ENCODE data around the gene ING3. TPM values are rescaled to one million over a fixed set of nuclear protein-coding genes. Genes with fewer than 3 reads are reported as not detected.

ING3 gene
- total and polyA plus RNA-seq, 9 of the 15 experiments (the other 6 are each of a cell fraction or from before 2014, with no cell fraction given), result 22.8 to 233 (median 50.4) TPM

DNA sequence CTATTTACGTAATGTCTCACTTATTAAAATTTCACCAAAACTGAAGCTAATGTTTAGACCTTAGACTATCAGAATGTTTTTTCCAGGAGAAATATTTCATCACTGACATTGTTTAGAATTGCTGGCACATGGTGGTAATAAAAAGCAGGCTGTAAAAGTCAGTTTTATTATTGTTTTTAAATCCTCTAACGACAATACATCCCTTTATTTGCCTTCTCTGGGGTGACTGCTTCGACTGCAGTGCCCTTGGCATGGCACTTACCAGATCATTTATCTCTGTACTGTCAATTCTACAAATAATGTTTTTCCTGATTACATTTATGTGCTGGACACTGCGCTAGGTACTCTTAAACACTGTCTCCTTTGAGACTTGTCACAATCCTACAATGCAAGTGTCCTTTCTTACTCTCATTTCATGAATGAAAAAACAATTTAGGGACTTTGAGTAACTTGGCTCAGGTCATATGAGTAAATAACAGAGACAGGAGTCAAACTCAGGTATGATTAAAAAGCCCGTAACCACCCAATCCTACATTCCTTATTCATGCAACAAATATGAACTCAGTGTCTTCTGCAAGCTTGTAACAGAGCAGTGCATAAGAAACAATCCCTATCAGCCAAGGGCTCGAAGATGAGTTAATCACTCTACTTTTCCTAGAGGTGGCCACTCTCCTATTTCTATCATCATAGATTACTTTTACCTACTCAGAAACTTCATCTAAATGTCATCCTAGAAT lies 5.6 kb upstream of the ING3 start (continued):
- TF ChIP-seq, protein P1, sequence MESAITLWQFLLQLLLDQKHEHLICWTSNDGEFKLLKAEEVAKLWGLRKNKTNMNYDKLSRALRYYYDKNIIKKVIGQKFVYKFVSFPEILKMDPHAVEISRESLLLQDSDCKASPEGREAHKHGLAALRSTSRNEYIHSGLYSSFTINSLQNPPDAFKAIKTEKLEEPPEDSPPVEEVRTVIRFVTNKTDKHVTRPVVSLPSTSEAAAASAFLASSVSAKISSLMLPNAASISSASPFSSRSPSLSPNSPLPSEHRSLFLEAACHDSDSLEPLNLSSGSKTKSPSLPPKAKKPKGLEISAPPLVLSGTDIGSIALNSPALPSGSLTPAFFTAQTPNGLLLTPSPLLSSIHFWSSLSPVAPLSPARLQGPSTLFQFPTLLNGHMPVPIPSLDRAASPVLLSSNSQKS (CRISPR knock-in tag; IDR thresholded peaks at IDR 0.05), result no peak
- TF ChIP-seq PREB (CRISPR knock-in tag; IDR thresholded peaks at IDR 0.05) (no peak), KDM1A (IDR thresholded peaks at IDR 0.05) (no peak)
- TF ChIP-seq, protein P2, sequence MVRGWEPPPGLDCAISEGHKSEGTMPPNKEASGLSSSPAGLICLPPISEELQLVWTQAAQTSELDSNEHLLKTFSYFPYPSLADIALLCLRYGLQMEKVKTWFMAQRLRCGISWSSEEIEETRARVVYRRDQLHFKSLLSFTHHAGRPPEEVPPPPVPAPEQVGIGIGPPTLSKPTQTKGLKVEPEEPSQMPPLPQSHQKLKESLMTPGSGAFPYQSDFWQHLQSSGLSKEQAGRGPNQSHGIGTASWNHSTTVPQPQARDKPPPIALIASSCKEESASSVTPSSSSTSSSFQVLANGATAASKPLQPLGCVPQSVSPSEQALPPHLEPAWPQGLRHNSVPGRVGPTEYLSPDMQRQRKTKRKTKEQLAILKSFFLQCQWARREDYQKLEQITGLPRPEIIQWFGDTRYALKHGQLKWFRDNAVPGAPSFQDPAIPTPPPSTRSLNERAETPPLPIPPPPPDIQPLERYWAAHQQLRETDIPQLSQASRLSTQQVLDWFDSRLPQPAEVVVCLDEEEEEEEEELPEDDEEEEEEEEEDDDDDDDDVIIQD (CRISPR knock-in tag; IDR thresholded peaks at IDR 0.05), result no peak

- DNase-seq (ENCODE audit: extremely low read depth in 1 of 4, low spot score in 3 of 4) (no peak), FAIRE-seq (no peak), ATAC-seq (no peak)
- ChIA-PET CTCF (ENCODE audit: low intra/inter-chr PET ratio) (no interaction called here), POLR2A (no interaction called here)
- Histone ChIP-seq H3K4me3 (no peak overlapping the region), H3K9ac (ENCODE audit: insufficient read depth in 1 of 2, low read depth in 2 of 2, low read length in 2 of 2) (no peak overlapping the region), H2AFZ (ENCODE audit: low read depth, low read length) (no peak overlapping the region), H3K4me1 (replicated peaks in 1 of 2; ENCODE audit: control insufficient read depth in 2 of 2, insufficient read depth in 2 of 2, low read length in 2 of 2) (peaks cover 0 to 5% of the 10 kb centered on the region in 2 experiments; a peak in 2 of 5 replicates), H3K9me3 (replicated peaks; ENCODE audit: control insufficient read depth, insufficient read depth, low read depth, low read length) (no peaks in the 10 kb centered on the region), H3K36me3 (ENCODE audit: control insufficient read depth, insufficient read depth, low read length) (peaks cover 12% of the 10 kb centered on the region; the same call in 1 of the 3 replicates), H3K9me1 (ENCODE audit: control insufficient read depth, insufficient read depth, low read length) (no peaks in the 10 kb centered on the region), H3K79me2 (ENCODE audit: control insufficient read depth, insufficient read depth, low read length) (peaks cover 21% of the 10 kb centered on the region), H3K4me2 (ENCODE audit: insufficient read depth, low read length) (no peak overlapping the region), H3K27ac (ENCODE audit: extremely low read depth, low read depth, low read length) (no peak overlapping the region), H3K27me3 (ENCODE audit: control insufficient read depth in 2 of 2, insufficient read depth in 2 of 2, low read length in 2 of 2) (no peaks in the 10 kb centered on the region), H4K20me1 (replicated peaks; ENCODE audit: control insufficient read depth, insufficient read depth, low read length) (no peaks in the 10 kb centered on the region)
- intact Hi-C loops (cut with micrococcal nuclease) (no loop called here), in situ Hi-C loops (cut with MboI) (no loop called here)
- BruUV-seq (replicated peaks), result no TSS peak
- TF ChIP-seq CHD4 (IDR thresholded peaks at IDR 0.05; ENCODE audit: insufficient read depth, insufficient replicate concordance, low read depth, low read length, poor library complexity, severe bottlenecking) (no peak), ZNF23 (CRISPR knock-in tag; IDR thresholded peaks at IDR 0.05) (no peak), SREBF1 (IDR thresholded peaks at IDR 0.05; ENCODE audit: borderline replicate concordance, low read depth, low read length) (no peak), FIP1L1 (IDR thresholded peaks at IDR 0.05; ENCODE audit: low read depth, low read length, poor library complexity, severe bottlenecking) (no peak), FOXA3 (CRISPR knock-in tag; conservative IDR thresholded peaks at IDR 0.05 in 1 of 2, IDR thresholded peaks at IDR 0.05 in 1 of 2) (no peak), MTA3 (IDR thresholded peaks at IDR 0.05; ENCODE audit: borderline replicate concordance) (no peak), ZKSCAN3 (CRISPR knock-in tag; IDR thresholded peaks at IDR 0.05) (no peak), CEBPG (CRISPR knock-in tag; IDR thresholded peaks at IDR 0.05) (no peak), CEBPG (tag; conservative IDR thresholded peaks at IDR 0.05 in 1 of 2, IDR thresholded peaks at IDR 0.05 in 1 of 2) (no peak), ZNF311 (CRISPR knock-in tag; IDR thresholded peaks at IDR 0.05) (no peak), TBP (optimal IDR thresholded peaks at IDR 0.05; ENCODE audit: low read depth, low read length) (no peak), ZNF197 (CRISPR knock-in tag; IDR thresholded peaks at IDR 0.05; ENCODE audit: low read depth) (no peak)
Observed at GRCh38 chr7:120947980-120948379, 2.6 kb upstream of the ING3 start.
